CD8-positive, alpha-beta memory T cell (primary cell): ENCODE data around the gene MCF2L. TPM values are rescaled to one million over a fixed set of nuclear protein-coding genes. Genes with fewer than 3 reads are reported as not detected.

Source experiments
- CTCF ChIA-PET: fragments of 350-600 bp; sonication (Branson Sonifier 250); formaldehyde crosslinking; loops from one replicate; lab custom pipeline; 2021; ENCODE audit warnings: antibody characterized with exemption; lab: Charles Lee
- POLR2A ChIA-PET: fragments of 350-600 bp; sonication (Branson Sonifier 250); formaldehyde crosslinking; loops from one replicate; lab custom pipeline; 2021; ENCODE audit warnings: antibody characterized with exemption; lab: Charles Lee
- DNase-seq, 5 donors: peaks; one replicate each; pipeline versions ENCODE4 v3.0.0 to v3.0.0-alpha.2; 2020 to 2022; ENCODE audit warnings: mixed read lengths in 1 of 5
- H3K27ac ChIP-seq: one replicate; pipeline ENCODE4 v1.7.0; 2013; ENCODE audit warnings: low read depth, mild to moderate bottlenecking, low read length, moderate library complexity
- H3K27me3 ChIP-seq: 2 replicates; pipeline ENCODE4 v1.7.0; 2013; ENCODE audit warnings: low read length, mild to moderate bottlenecking; ENCODE audit not compliant: insufficient read depth, poor library complexity, severe bottlenecking
- H3K36me3 ChIP-seq: 2 replicates; pipeline ENCODE4 v1.7.0; 2013; ENCODE audit warnings: mild to moderate bottlenecking, low read length, moderate library complexity; ENCODE audit not compliant: insufficient read depth
- H3K4me1 ChIP-seq: 2 replicates; pipeline ENCODE4 v1.7.0; 2013; ENCODE audit warnings: mild to moderate bottlenecking, low read length, moderate library complexity; ENCODE audit not compliant: insufficient read depth
- H3K4me3 ChIP-seq: 2 replicates; pipeline ENCODE4 v1.7.0; 2013; ENCODE audit warnings: mild to moderate bottlenecking, low read length
- H3K9me3 ChIP-seq: 2 replicates; pipeline ENCODE4 v1.7.0; 2013; ENCODE audit warnings: mild to moderate bottlenecking, low read length
- H3K27ac Mint-ChIP-seq, 8 donors: one replicate each; pipeline ENCODE4 v1.8.0; 2020 to 2021; ENCODE audit warnings: mixed read lengths in 8 of 8, mild to moderate bottlenecking in 6 of 8, inconsistent platforms in 3 of 8, moderate library complexity in 3 of 8
- H3K27me3 Mint-ChIP-seq, 2 donors: one replicate each; pipeline ENCODE4 v1.8.0; 2020 to 2021; ENCODE audit warnings: mixed read lengths in 2 of 2, mild to moderate bottlenecking in 1 of 2, moderate library complexity in 1 of 2
- H3K36me3 Mint-ChIP-seq, 3 donors: one replicate each; pipeline ENCODE4 v1.8.0; 2020 to 2021; ENCODE audit warnings: mixed read lengths in 3 of 3, inconsistent platforms in 1 of 3, mild to moderate bottlenecking in 1 of 3
- H3K4me1 Mint-ChIP-seq, 3 donors: one replicate each; pipeline ENCODE4 v1.8.0; 2020 to 2021; ENCODE audit warnings: mixed read lengths in 3 of 3, inconsistent platforms in 1 of 3, mild to moderate bottlenecking in 1 of 3
- H3K4me3 Mint-ChIP-seq, 7 donors: one replicate each; pipeline ENCODE4 v1.8.0; 2020 to 2021; ENCODE audit warnings: mixed read lengths in 7 of 7, mild to moderate bottlenecking in 6 of 7, moderate library complexity in 4 of 7, inconsistent platforms in 2 of 7
- H3K9me3 Mint-ChIP-seq, 5 donors: one replicate each; pipeline ENCODE4 v1.8.0; 2020 to 2022; ENCODE audit warnings: mixed read lengths in 5 of 5, mild to moderate bottlenecking in 3 of 5, moderate library complexity in 2 of 5, inconsistent platforms in 1 of 5
- polyA plus RNA-seq: library from polyadenylated mRNA; unstranded; fragments of 300-500 nt; fragmentation: Illumina TruSeq; gene quantifications from one replicate; pipeline ENCODE4 v1.2.3, GENCODE V29; 2021
- total RNA-seq, 2 experiments: library from RNA; stranded (reverse); gene quantifications; one replicate each; pipeline ENCODE4 v1.2.3, GENCODE V29; 2021

The MCF2L gene
- total and polyA plus RNA-seq, 3 experiments from 2014 or later: 2.5 to 9.6 (median 9.1) TPM

DNA sequence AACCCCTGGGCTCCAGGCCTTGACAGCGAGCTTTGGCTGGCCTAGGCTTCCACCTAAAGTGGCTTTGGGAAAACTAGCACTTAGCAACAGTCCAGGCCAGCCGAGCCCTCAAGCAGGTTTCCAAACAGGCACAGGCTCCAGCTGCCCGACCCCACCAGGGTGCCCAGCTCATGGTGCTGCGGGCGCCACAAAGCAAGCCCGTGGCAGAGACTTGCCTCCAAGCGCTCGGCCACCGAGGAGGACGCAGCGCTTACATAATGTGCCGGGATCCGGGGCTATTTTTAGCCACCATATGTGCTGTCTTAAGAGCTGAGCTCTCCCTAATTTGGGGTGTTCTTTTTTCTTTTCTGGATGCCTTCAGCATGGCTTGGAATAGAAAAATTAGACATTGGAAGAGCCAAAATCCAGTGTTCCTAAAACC lies 80.5 kb downstream of the MCF2L start:
- peaks cover 0 to 2% of the 10 kb centered on the region in 2 donors for H3K27me3 Mint-ChIP-seq
- CTCF ChIA-PET: no interaction called here
- no peaks in the 10 kb centered on the region for H3K9me3 ChIP-seq
- H3K27ac ChIP-seq: no peak overlapping the region
- no peak overlapping the region for H3K27ac Mint-ChIP-seq
- H3K27me3 ChIP-seq: no peaks in the 10 kb centered on the region
- POLR2A ChIA-PET: no interaction called here
- H3K36me3 ChIP-seq: no peaks in the 10 kb centered on the region
- peak in 1 of 5 donors; percentile 12 for DNase-seq
- H3K9me3 Mint-ChIP-seq: no peaks in the 10 kb centered on the region
- H3K36me3 Mint-ChIP-seq: peaks cover 10 to 38% (median 21%) of the 10 kb centered on the region in 3 donors
- H3K4me1 ChIP-seq: no peaks in the 10 kb centered on the region
- H3K4me1 Mint-ChIP-seq: no peaks in the 10 kb centered on the region
- H3K4me3 ChIP-seq: no peak overlapping the region
- H3K4me3 Mint-ChIP-seq: no peak overlapping the region

DNA sequence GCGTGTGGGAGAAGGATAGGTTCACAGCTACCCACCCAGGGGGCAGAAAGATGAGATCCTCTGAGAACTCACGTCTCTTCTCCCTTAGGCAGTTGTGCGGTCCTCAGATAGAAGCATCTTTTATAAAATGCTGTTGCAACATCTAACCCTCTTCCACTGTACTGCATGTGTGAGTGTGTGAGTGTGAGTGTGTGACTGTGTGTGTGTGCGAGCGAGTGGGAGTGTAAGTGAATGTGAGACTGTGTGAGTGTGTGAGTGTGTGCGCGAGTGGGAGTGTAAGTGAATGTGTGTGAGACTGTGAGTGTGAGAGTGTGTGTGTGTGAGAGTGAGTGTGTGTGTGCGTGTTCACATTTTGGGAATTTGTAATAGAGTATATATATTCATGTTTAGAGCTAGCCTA lies 81.0 kb downstream of the MCF2L start:
- Histone ChIP-seq H3K9me3 (no peaks in the 10 kb centered on the region), H3K27ac (no peak overlapping the region), H3K36me3 (no peaks in the 10 kb centered on the region), H3K27me3 (no peaks in the 10 kb centered on the region), H3K4me1 (no peaks in the 10 kb centered on the region), H3K4me3 (no peak overlapping the region)
- H3K36me3 Mint-ChIP-seq: peaks cover 10 to 35% (median 21%) of the 10 kb centered on the region in 3 donors
- DNase-seq: no peak
- no peak overlapping the region for H3K4me3 Mint-ChIP-seq
- ChIA-PET POLR2A (no interaction called here), CTCF (no interaction called here)
- H3K4me1 Mint-ChIP-seq: no peaks in the 10 kb centered on the region
- H3K9me3 Mint-ChIP-seq: no peaks in the 10 kb centered on the region
- peak overlapping the region in 2 of 8 donors; percentile 7 to 73 for H3K27ac Mint-ChIP-seq
- H3K27me3 Mint-ChIP-seq: peaks cover 0 to 2% of the 10 kb centered on the region in 2 donors

DNA sequence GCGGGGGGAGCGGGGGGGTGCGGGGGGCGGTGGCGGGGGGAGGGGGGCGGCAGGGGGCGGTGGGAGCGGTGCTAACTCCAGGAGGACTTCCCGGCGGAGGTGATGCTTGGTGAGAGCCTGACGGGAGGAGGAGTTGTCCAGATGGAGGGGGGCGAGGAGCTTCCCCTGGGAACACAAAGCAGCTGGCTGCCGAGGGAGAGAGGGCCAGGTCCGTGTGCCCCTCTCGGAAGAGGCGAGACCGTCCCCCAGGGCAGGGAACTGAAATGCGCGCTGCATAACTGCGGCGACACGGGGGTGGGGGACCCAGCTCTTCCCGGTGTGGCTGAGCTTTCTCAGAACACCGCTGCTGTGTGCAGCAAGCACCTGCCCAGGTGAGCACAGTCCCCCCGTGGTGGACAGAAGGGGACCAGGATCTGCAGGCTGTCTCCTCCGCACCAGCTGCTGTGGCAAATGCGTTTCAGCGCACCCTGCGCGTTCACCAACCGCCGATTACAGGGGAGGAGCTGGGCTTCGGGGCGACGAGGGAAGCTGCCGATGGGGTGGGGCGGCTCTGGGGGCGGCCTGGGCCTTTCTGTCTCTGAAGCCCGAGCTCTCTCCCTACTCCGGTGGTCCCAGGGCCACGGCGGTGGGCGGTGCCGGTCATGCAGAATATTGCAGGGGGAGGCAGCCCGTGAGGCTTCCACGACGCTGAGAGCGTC lies 81.9 kb downstream of the MCF2L start:
- no peaks in the 10 kb centered on the region for H3K4me1 Mint-ChIP-seq
- H3K27me3 Mint-ChIP-seq: peaks cover 0 to 2% of the 10 kb centered on the region in 2 donors
- Histone ChIP-seq H3K4me1 (no peaks in the 10 kb centered on the region), H3K4me3 (no peak overlapping the region), H3K9me3 (no peaks in the 10 kb centered on the region), H3K27ac (no peak overlapping the region), H3K27me3 (no peaks in the 10 kb centered on the region), H3K36me3 (no peaks in the 10 kb centered on the region)
- CTCF ChIA-PET: no interaction called here
- no peak overlapping the region for H3K4me3 Mint-ChIP-seq
- DNase-seq: peak in 1 of 5 donors; percentile 41
- H3K36me3 Mint-ChIP-seq: peaks cover 10 to 28% (median 16%) of the 10 kb centered on the region in 3 donors
- no peak overlapping the region for H3K27ac Mint-ChIP-seq
- no peaks in the 10 kb centered on the region for H3K9me3 Mint-ChIP-seq
- POLR2A ChIA-PET: no interaction called here

DNA sequence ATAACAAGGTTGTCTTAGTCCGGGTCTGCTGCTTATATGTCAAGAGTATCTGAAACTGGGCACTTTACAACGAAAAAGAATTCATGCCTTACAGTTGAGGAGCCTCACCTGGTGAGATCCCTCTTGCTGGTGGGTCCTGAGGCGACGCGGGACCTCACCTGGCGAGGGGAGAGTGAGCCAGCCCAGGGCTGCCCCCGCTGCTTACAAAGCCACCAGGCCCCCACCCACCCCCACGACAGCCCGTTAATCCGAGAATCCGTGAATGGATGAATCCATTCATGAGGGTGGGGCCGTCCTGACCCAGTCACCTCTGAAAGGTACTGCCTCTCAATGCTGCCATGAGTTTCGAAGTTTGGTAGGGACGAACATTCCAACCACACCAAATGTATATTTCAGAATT lies 82.6 kb downstream of the MCF2L start:
- Mint-ChIP-seq H3K4me1 (no peaks in the 10 kb centered on the region), H3K27ac (no peak overlapping the region), H3K27me3 (peaks cover 0 to 2% of the 10 kb centered on the region in 2 donors), H3K9me3 (no peaks in the 10 kb centered on the region), H3K36me3 (peaks cover 7 to 20% (median 14%) of the 10 kb centered on the region in 3 donors), H3K4me3 (no peak overlapping the region)
- H3K4me3 ChIP-seq: no peak overlapping the region
- POLR2A ChIA-PET: no interaction called here
- no peaks in the 10 kb centered on the region for H3K4me1 ChIP-seq
- H3K27me3 ChIP-seq: no peaks in the 10 kb centered on the region
- no peak overlapping the region for H3K27ac ChIP-seq
- CTCF ChIA-PET: no interaction called here
- no peaks in the 10 kb centered on the region for H3K36me3 ChIP-seq
- no peaks in the 10 kb centered on the region for H3K9me3 ChIP-seq
- peak in 1 of 5 donors; percentile 21 for DNase-seq

DNA sequence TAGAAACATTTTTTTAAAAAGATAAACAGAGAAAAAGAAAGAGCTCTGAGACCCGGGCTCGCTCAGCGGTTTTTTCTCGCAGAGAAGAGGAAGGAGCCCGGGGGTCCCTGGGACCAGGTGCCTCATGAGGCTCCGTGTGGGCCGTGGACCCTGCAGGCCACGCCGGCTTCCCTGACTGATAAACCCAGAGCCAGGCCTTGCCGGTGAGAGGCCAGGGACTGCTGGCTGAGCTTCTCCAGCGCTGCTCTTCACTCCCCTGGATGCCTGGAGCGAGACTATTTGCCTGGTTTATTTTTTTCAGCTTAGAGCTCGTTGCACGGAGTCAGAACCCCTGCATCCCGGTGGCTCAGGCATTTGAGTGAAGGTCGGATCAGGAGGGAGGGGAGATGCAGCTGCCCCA lies 83.2 kb downstream of the MCF2L start:
- Mint-ChIP-seq H3K27me3 (peaks cover 0 to 2% of the 10 kb centered on the region in 2 donors), H3K36me3 (peaks cover 4 to 14% (median 8%) of the 10 kb centered on the region in 3 donors), H3K9me3 (no peaks in the 10 kb centered on the region), H3K27ac (no peak overlapping the region), H3K4me1 (no peaks in the 10 kb centered on the region), H3K4me3 (no peak overlapping the region)
- Histone ChIP-seq H3K36me3 (no peaks in the 10 kb centered on the region), H3K9me3 (no peaks in the 10 kb centered on the region), H3K27me3 (no peaks in the 10 kb centered on the region), H3K4me3 (no peak overlapping the region), H3K4me1 (no peaks in the 10 kb centered on the region), H3K27ac (no peak overlapping the region)
- CTCF ChIA-PET: no interaction called here
- DNase-seq: peak in 1 of 5 donors; percentile 2
- POLR2A ChIA-PET: no interaction called here

DNA sequence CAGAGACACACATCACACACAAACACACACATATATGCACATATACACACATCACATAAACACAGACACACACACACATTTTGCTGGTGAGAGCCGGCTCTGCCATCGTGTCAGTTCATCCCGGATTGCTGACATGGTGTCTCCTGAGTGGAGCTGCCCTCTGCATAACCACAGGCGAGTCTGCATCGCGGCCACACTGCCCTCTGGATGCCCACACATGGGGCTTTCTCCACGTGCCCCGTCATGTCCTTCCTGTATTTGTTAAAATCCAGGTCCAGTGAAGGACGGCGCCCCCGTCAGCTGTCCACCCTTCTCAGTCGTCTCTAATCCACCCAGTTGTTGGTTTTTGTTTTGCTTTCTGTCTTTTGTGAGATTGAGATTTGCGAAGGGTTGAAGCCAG lies 84.0 kb downstream of the MCF2L start:
- Mint-ChIP-seq H3K27me3 (peaks cover 0 to 2% of the 10 kb centered on the region in 2 donors), H3K4me1 (no peaks in the 10 kb centered on the region), H3K4me3 (no peak overlapping the region), H3K27ac (peak overlapping the region in 1 of 8 donors; percentile 39), H3K9me3 (no peaks in the 10 kb centered on the region), H3K36me3 (peaks cover 4 to 9% (median 7%) of the 10 kb centered on the region in 3 donors)
- Histone ChIP-seq H3K27me3 (no peaks in the 10 kb centered on the region), H3K4me3 (no peak overlapping the region), H3K9me3 (no peaks in the 10 kb centered on the region), H3K4me1 (no peaks in the 10 kb centered on the region), H3K27ac (no peak overlapping the region), H3K36me3 (no peaks in the 10 kb centered on the region)
- CTCF ChIA-PET: no interaction called here
- peak in 1 of 5 donors; percentile 9 for DNase-seq
- POLR2A ChIA-PET: no interaction called here

DNA sequence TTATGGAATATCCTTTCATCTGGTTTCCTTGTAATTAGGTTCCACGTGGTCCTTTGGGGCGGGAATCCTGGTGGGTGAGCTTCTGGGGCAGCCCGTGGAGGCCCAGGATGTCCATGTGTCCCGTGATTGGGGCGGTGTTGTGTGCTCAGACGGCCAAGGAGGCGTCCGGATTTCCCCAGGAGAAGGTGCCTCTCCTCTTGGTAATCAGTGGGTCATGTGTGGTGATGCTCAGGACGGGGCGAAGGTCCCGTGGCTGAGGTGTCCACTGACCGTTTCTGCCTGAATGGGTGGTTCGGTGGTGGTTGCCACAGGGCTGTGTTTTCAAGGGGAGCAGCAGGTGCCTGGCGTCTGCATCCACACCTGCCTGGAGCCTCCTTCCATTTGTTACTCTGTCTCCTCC lies 84.4 kb downstream of the MCF2L start:
- CTCF ChIA-PET: interaction anchor here (1.6 kb wide), 1 partner anchor 12 kb away, joined by 3 read pairs; no protein-coding TSS in a partner anchor

DNA sequence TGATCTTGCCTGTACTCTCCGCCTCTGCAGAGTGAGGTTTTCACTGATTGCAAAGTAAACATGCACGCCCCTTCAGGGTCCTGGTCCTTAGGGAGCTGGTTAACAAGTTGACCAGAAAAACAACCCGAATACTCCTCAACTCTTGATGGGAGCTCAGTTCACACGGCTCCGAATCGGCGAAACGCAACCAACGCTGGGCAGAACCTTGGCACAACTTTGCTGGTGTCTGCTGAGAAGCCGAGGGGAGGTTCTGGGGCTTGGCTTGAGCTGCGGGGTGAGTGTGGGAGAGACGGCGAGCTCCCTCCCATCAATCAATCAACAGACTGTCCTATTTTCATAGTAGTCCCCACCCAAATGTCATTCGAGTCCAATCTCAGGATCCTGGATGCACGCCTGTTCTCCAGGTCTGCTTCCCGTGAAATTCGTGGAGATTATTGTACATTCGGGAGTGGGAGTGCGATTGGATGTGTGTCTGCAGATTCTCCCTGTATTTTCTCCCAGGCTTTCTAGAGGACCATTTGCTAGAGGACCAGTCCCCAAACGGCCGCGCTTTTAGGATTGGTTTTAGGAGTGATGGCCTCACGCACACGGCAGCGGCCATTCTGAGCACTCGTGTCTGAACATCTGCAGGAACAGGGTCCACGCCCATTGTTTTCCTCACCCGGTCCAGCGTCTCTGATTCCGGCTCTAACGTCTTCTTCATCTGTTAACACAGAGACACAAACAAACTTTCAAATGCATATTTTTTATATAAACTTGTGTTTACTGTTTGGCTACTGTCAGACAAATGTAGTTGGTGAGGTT lies 85.0 kb downstream of the MCF2L start:
- Histone ChIP-seq H3K27me3 (no peaks in the 10 kb centered on the region), H3K4me3 (no peak overlapping the region), H3K9me3 (no peaks in the 10 kb centered on the region), H3K4me1 (no peaks in the 10 kb centered on the region), H3K27ac (no peak overlapping the region), H3K36me3 (no peaks in the 10 kb centered on the region)
- peak in 1 of 5 donors; percentile 26 for DNase-seq
- Mint-ChIP-seq H3K9me3 (no peaks in the 10 kb centered on the region), H3K27me3 (peaks cover 0 to 2% of the 10 kb centered on the region in 2 donors), H3K27ac (no peak overlapping the region), H3K4me1 (no peaks in the 10 kb centered on the region), H3K36me3 (peaks cover 4 to 8% (median 7%) of the 10 kb centered on the region in 3 donors), H3K4me3 (no peak overlapping the region)
- ChIA-PET POLR2A (no interaction called here), CTCF (interaction anchor here (1.6 kb wide), 1 partner anchor 12 kb away, joined by 3 read pairs; no protein-coding TSS in a partner anchor)

More for the DNA sequence above, 84.4 kb downstream of the MCF2L start:
- peak in 1 of 5 donors; percentile 15 for DNase-seq
- H3K27ac ChIP-seq: no peak overlapping the region
- H3K4me1 ChIP-seq: no peaks in the 10 kb centered on the region
- H3K4me3 ChIP-seq: no peak overlapping the region
- no peaks in the 10 kb centered on the region for H3K36me3 ChIP-seq
- no peaks in the 10 kb centered on the region for H3K27me3 ChIP-seq
- POLR2A ChIA-PET: no interaction called here
- no peaks in the 10 kb centered on the region for H3K4me1 Mint-ChIP-seq
- H3K36me3 Mint-ChIP-seq: peaks cover 4 to 8% (median 7%) of the 10 kb centered on the region in 3 donors
- no peaks in the 10 kb centered on the region for H3K9me3 ChIP-seq
- no peaks in the 10 kb centered on the region for H3K9me3 Mint-ChIP-seq
- peaks cover 0 to 2% of the 10 kb centered on the region in 2 donors for H3K27me3 Mint-ChIP-seq
- H3K4me3 Mint-ChIP-seq: no peak overlapping the region
- H3K27ac Mint-ChIP-seq: no peak overlapping the region
